WERI-Rb-1 (cell line): ENCODE data around the gene TKFC.

Source experiments
- DNase-seq: peaks from one replicate; pipeline ENCODE4 v3.0.0-alpha.2; 2020
- H3K27ac ChIP-seq: fragments of 250-450 bp; sonication (Bioruptor Pico); 2 replicates; pipeline ENCODE4 v1.5.1; 2020; ENCODE audit warnings: mild to moderate bottlenecking, moderate library complexity
- H3K27me3 ChIP-seq: fragments of 250-450 bp; sonication (Bioruptor Pico); 2 replicates; pipeline ENCODE4 v1.5.1; 2021; ENCODE audit warnings: mild to moderate bottlenecking, low read depth, moderate library complexity; ENCODE audit not compliant: insufficient read depth, severe bottlenecking
- H3K36me3 ChIP-seq: fragments of 250-450 bp; sonication (Bioruptor Pico); 2 replicates; pipeline ENCODE4 v1.5.1; 2020; ENCODE audit warnings: mild to moderate bottlenecking, moderate library complexity
- H3K4me3 ChIP-seq: 2 replicates; pipeline ENCODE4 v1.5.1; 2011; ENCODE audit warnings: low read depth, mild to moderate bottlenecking, control low read depth, low read length
- H3K9me3 ChIP-seq: fragments of 250-450 bp; sonication (Bioruptor Pico); 2 replicates; pipeline ENCODE4 v1.5.1; 2021; ENCODE audit warnings: mild to moderate bottlenecking, moderate library complexity; ENCODE audit not compliant: severe bottlenecking
- TF ChIP-seq, protein P1 (sequence below): IDR thresholded peaks from 2 replicates; pipeline ENCODE4 v1.5.1; 2011; ENCODE audit warnings: low read depth, mild to moderate bottlenecking, control low read depth, inconsistent platforms, low read length

The TKFC gene

DNA sequence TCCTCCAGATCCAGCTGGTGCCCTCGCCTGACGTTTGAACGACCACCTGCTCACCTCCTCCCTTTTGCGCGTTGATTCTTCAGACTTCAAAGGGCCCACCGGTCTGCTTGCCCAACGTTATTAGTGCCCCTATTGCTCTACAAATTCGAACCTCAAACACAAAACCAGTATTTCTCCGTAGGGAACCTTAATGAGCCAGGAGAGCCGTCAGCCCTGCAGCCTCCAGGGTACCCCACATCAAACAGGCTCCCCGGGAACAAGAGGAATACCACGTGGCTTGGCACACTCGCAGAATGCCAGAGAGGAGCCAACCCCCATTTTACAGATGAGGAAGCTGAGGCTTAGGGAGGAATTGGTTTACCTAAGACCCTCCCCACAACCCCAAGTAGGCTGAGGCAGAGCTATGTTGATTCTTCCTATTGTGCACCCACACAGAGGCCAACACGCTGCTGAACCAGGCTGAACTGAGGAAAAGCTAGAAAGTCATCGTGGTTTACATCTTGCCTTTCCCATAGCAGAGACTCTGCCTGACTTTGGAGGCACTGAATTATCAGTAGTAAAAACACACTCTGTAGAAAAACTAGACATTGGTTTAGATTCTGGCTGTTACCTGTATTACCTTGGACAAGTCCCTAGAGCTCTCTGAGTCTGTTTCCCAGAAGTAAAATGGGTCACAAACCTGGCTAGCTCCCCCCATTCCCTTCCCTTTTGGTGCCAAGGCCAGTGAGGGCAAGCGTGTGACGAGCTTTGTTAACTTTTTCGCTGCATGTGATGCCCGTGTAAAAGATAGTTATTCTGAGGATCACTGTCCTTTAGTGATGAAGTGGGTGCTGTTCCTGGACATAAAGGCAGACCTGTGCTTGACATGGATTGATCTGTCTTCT lies 764 bp downstream of the TKFC start:
- peak overlapping the region; percentile 92 for H3K27ac ChIP-seq
- TF ChIP-seq, protein P1, sequence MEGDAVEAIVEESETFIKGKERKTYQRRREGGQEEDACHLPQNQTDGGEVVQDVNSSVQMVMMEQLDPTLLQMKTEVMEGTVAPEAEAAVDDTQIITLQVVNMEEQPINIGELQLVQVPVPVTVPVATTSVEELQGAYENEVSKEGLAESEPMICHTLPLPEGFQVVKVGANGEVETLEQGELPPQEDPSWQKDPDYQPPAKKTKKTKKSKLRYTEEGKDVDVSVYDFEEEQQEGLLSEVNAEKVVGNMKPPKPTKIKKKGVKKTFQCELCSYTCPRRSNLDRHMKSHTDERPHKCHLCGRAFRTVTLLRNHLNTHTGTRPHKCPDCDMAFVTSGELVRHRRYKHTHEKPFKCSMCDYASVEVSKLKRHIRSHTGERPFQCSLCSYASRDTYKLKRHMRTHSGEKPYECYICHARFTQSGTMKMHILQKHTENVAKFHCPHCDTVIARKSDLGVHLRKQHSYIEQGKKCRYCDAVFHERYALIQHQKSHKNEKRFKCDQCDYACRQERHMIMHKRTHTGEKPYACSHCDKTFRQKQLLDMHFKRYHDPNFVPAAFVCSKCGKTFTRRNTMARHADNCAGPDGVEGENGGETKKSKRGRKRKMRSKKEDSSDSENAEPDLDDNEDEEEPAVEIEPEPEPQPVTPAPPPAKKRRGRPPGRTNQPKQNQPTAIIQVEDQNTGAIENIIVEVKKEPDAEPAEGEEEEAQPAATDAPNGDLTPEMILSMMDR = no peak
- no peaks in the 10 kb centered on the region for H3K27me3 ChIP-seq
- no peaks in the 10 kb centered on the region for H3K9me3 ChIP-seq
- peaks cover 30% of the 10 kb centered on the region for H3K36me3 ChIP-seq
- no peak for DNase-seq
- H3K4me3 ChIP-seq = peak overlapping the region; percentile 98

- no peak overlapping the region for H3K27ac ChIP-seq
- TF ChIP-seq, protein P1 = no peak
- no peaks in the 10 kb centered on the region for H3K9me3 ChIP-seq
- no peaks in the 10 kb centered on the region for H3K27me3 ChIP-seq
- no peak overlapping the region for H3K4me3 ChIP-seq
- DNase-seq = no peak
- H3K36me3 ChIP-seq = peaks cover 21% of the 10 kb centered on the region
These were observed 1.7 kb downstream of the TKFC start for GRCh38 chr11:61334434-61335354.

GRCh38 chr11:61335355-61335710 lies 2.3 kb downstream of the TKFC start:
- H3K9me3 ChIP-seq = no peaks in the 10 kb centered on the region
- H3K36me3 ChIP-seq = peaks cover 14% of the 10 kb centered on the region
- no peak overlapping the region for H3K27ac ChIP-seq
- TF ChIP-seq, protein P1 = no peak
- H3K4me3 ChIP-seq = no peak overlapping the region
- H3K27me3 ChIP-seq = no peaks in the 10 kb centered on the region
- DNase-seq = no peak

DNA sequence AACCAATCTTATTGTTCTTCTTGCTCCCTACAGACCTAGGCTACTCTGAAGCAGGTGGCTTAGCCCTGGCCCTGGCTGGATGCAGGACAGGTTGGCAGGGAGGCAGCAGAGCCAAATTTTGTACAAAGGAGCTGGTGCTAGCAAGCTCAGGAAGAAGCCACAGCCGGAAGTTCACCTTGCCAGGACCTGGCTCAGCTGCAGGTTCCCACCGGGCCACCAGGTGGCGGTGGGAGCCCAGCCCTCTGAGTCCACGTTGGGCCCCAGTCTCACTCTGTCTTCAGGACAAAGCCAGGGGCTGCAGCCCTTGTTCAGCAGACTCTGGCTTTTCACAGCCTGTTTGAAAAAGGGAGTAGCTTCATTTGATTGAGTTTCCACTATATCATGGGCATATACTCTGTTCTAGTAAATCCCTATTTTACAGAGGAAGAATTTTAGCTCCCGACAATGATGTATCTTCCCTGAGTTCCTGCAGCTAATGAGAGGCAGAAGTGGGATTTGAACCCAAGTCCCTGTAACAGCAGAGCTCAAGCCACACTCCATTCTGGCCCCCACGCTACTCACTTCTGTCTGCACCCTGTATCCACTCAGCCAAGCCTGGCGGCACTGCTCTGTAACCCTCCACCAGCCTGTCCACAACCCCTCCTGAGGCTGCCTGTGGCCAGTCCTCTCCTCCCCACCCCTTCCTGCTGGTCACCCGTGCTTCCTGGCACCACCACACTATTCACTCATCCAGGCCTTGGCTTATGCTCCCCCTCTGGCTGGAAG lies 3.3 kb downstream of the TKFC start:
- peak; percentile 84 for DNase-seq
- peaks cover 4% of the 10 kb centered on the region for H3K36me3 ChIP-seq
- TF ChIP-seq, protein P1 = peak; percentile 98
- H3K27me3 ChIP-seq = no peaks in the 10 kb centered on the region
- no peaks in the 10 kb centered on the region for H3K9me3 ChIP-seq
- no peak overlapping the region for H3K4me3 ChIP-seq
- peak overlapping the region; percentile 50 for H3K27ac ChIP-seq

DNA sequence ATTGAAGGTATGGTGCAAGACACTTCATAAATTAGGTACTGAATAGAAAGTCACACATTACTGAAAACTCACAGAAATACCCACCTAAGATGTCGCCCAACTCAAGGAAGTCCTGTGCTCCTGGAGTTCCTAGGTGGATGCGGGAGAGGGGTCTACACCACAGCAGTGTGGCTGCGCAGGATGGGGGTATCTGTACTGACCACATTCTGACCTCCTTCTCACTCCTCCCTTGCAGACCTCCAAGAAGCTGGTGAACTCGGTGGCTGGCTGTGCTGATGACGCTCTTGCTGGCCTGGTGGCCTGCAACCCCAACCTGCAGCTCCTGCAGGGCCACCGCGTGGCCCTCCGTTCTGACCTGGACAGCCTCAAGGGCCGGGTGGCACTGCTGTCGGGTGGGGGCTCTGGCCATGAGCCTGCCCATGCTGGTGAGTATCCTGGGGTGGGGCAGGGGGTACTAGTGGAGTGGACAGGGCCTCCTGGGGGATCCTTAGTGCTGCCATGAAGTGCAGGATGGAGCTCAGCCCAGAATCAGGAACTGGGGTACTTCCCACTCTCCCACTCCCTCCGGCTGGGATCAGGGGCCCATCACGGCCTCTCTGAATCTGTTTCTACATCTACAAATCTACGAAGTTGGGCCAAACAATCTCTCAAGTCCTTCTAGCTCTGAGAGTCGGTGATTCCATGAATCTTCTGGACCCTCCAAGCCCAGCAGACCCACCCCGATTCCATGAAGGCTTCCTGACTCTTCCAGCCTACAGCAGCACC lies 4.9 kb downstream of the TKFC start:
- TF ChIP-seq, protein P1 = no peak
- no peak overlapping the region for H3K4me3 ChIP-seq
- no peaks in the 10 kb centered on the region for H3K27me3 ChIP-seq
- H3K36me3 ChIP-seq = no peaks in the 10 kb centered on the region
- DNase-seq = no peak
- H3K9me3 ChIP-seq = no peaks in the 10 kb centered on the region
- H3K27ac ChIP-seq = no peak overlapping the region
